Muscle layer of colon (tissue), 2 donors: Measurements from ENCODE around the gene CR1.
"Not testable (repeated sequence)": the region's sequence is repeated elsewhere in the genome, so short reads cannot be mapped to it uniquely, and the experiment has no call there.

Experiments used
- H3K27ac ChIP-seq: one replicate; pipeline ENCODE4 v1.7.0; 2013; ENCODE audit warnings: low read depth, mild to moderate bottlenecking, low read length, moderate library complexity
- H3K27me3 ChIP-seq, 2 donors: one replicate each; pipeline ENCODE4 v1.7.0; 2013; ENCODE audit warnings: low read length in 2 of 2, mild to moderate bottlenecking in 2 of 2; ENCODE audit not compliant: insufficient read depth in 2 of 2, control insufficient read depth in 1 of 2
- H3K36me3 ChIP-seq: one replicate; pipeline ENCODE4 v1.7.0; 2013; ENCODE audit warnings: mild to moderate bottlenecking, low read length; ENCODE audit not compliant: insufficient read depth
- H3K4me1 ChIP-seq: one replicate; pipeline ENCODE4 v1.7.0; 2013; ENCODE audit warnings: mild to moderate bottlenecking, low read length; ENCODE audit not compliant: insufficient read depth
- H3K4me3 ChIP-seq, 2 donors: one replicate each; pipeline ENCODE4 v1.7.0; 2013; ENCODE audit warnings: low read length in 2 of 2, low read depth in 1 of 2, mild to moderate bottlenecking in 1 of 2, moderate library complexity in 1 of 2
- H3K9ac ChIP-seq: one replicate; pipeline ENCODE4 v1.7.0; 2013; ENCODE audit warnings: low read length
- H3K9me3 ChIP-seq: one replicate; pipeline ENCODE4 v1.7.0; 2013; ENCODE audit warnings: mild to moderate bottlenecking, low read length
- donor health status: abdominal sarcoma.
- donor health status: Adenocarcinoma of cecum.

The CR1 gene

GRCh38 chr1:207603777-207604176 is 107.8 kb downstream of the CR1 start:
- H3K9ac ChIP-seq, result no peak overlapping the region
- no peaks in the 10 kb centered on the region for H3K4me1 ChIP-seq
- no peak overlapping the region for H3K4me3 ChIP-seq
- H3K9me3 ChIP-seq, result no peaks in the 10 kb centered on the region
- no peaks in the 10 kb centered on the region for H3K36me3 ChIP-seq
- H3K27me3 ChIP-seq, result no peaks in the 10 kb centered on the region
- no peak overlapping the region for H3K27ac ChIP-seq

- Histone ChIP-seq H3K27ac (no peak overlapping the region), H3K9me3 (no peaks in the 10 kb centered on the region), H3K4me3 (no peak overlapping the region), H3K4me1 (no peaks in the 10 kb centered on the region), H3K9ac (no peak overlapping the region), H3K36me3 (no peaks in the 10 kb centered on the region), H3K27me3 (no peaks in the 10 kb centered on the region)
These were observed 109.7 kb downstream of the CR1 start for GRCh38 chr1:207605444-207606361.

- H3K27me3 ChIP-seq, result no peaks in the 10 kb centered on the region
- no peak overlapping the region for H3K4me3 ChIP-seq
- H3K36me3 ChIP-seq, result no peaks in the 10 kb centered on the region
- H3K27ac ChIP-seq, result no peak overlapping the region
- no peaks in the 10 kb centered on the region for H3K4me1 ChIP-seq
- no peaks in the 10 kb centered on the region for H3K9me3 ChIP-seq
- H3K9ac ChIP-seq, result no peak overlapping the region
These were observed 110.4 kb downstream of the CR1 start for GRCh38 chr1:207606362-207606755.

GRCh38 chr1:207612762-207613161 is 116.8 kb downstream of the CR1 start:
- Histone ChIP-seq H3K36me3 (no peaks in the 10 kb centered on the region), H3K27me3 (no peaks in the 10 kb centered on the region), H3K9ac (no peak overlapping the region), H3K4me3 (no peak overlapping the region), H3K9me3 (no peaks in the 10 kb centered on the region), H3K4me1 (no peaks in the 10 kb centered on the region), H3K27ac (no peak overlapping the region)

GRCh38 chr1:207619871-207620542 is 124.0 kb downstream of the CR1 start:
- H3K9ac ChIP-seq, result no peak overlapping the region
- no peak overlapping the region for H3K4me3 ChIP-seq
- no peaks in the 10 kb centered on the region for H3K36me3 ChIP-seq
- no peaks in the 10 kb centered on the region for H3K9me3 ChIP-seq
- H3K4me1 ChIP-seq, result no peaks in the 10 kb centered on the region
- no peak overlapping the region for H3K27ac ChIP-seq
- H3K27me3 ChIP-seq, result no peaks in the 10 kb centered on the region

GRCh38 chr1:207620543-207620893 is 124.6 kb downstream of the CR1 start:
- no peaks in the 10 kb centered on the region for H3K36me3 ChIP-seq

GRCh38 chr1:207625504-207626071 is 129.6 kb downstream of the CR1 start:
- not testable (repeated sequence) for H3K4me3 ChIP-seq, H3K27me3 ChIP-seq, H3K36me3 ChIP-seq, H3K4me1 ChIP-seq, H3K9me3 ChIP-seq, H3K27ac ChIP-seq, H3K9ac ChIP-seq

More at GRCh38 chr1:207620543-207620893, 124.6 kb downstream of the CR1 start:
- no peaks in the 10 kb centered on the region for H3K9me3 ChIP-seq
- H3K9ac ChIP-seq, result no peak overlapping the region
- H3K27me3 ChIP-seq, result no peaks in the 10 kb centered on the region
- H3K4me1 ChIP-seq, result no peaks in the 10 kb centered on the region
- H3K27ac ChIP-seq, result no peak overlapping the region
- H3K4me3 ChIP-seq, result no peak overlapping the region

- H3K36me3 ChIP-seq, result no peaks in the 10 kb centered on the region
- H3K4me1 ChIP-seq, result no peaks in the 10 kb centered on the region
- H3K9ac ChIP-seq, result no peak overlapping the region
- H3K27ac ChIP-seq, result no peak overlapping the region
- no peaks in the 10 kb centered on the region for H3K27me3 ChIP-seq
- no peak overlapping the region for H3K4me3 ChIP-seq
- H3K9me3 ChIP-seq, result no peaks in the 10 kb centered on the region
These were observed 131.0 kb downstream of the CR1 start for GRCh38 chr1:207626972-207627337.

GRCh38 chr1:207627496-207627895 is 131.5 kb downstream of the CR1 start:
- no peaks in the 10 kb centered on the region for H3K9me3 ChIP-seq
- H3K9ac ChIP-seq, result no peak overlapping the region
- H3K4me3 ChIP-seq, result no peak overlapping the region
- no peaks in the 10 kb centered on the region for H3K36me3 ChIP-seq
- no peak overlapping the region for H3K27ac ChIP-seq
- H3K4me1 ChIP-seq, result no peaks in the 10 kb centered on the region
- no peaks in the 10 kb centered on the region for H3K27me3 ChIP-seq

GRCh38 chr1:207628776-207629175 is 132.8 kb downstream of the CR1 start:
- H3K4me1 ChIP-seq, result no peaks in the 10 kb centered on the region
- no peak overlapping the region for H3K9ac ChIP-seq
- no peaks in the 10 kb centered on the region for H3K27me3 ChIP-seq
- no peaks in the 10 kb centered on the region for H3K36me3 ChIP-seq
- H3K4me3 ChIP-seq, result no peak overlapping the region
- H3K27ac ChIP-seq, result no peak overlapping the region
- H3K9me3 ChIP-seq, result no peaks in the 10 kb centered on the region

- H3K9ac ChIP-seq, result no peak overlapping the region
- no peak overlapping the region for H3K4me3 ChIP-seq
- no peaks in the 10 kb centered on the region for H3K27me3 ChIP-seq
- H3K27ac ChIP-seq, result no peak overlapping the region
- no peaks in the 10 kb centered on the region for H3K4me1 ChIP-seq
- H3K9me3 ChIP-seq, result no peaks in the 10 kb centered on the region
- H3K36me3 ChIP-seq, result no peaks in the 10 kb centered on the region
These were observed 135.2 kb downstream of the CR1 start for GRCh38 chr1:207631137-207631536.
